ENCODE results near the gene METTL26. TPM values are rescaled to one million over a fixed set of nuclear protein-coding genes. Genes with fewer than 3 reads are reported as not detected.

METTL26 gene
- total and polyA plus RNA-seq, 10 of the 15 experiments (the other 5 are each of a cell fraction or from before 2014, with no cell fraction given): 5.4 to 163 (median 79.3) TPM

DNA sequence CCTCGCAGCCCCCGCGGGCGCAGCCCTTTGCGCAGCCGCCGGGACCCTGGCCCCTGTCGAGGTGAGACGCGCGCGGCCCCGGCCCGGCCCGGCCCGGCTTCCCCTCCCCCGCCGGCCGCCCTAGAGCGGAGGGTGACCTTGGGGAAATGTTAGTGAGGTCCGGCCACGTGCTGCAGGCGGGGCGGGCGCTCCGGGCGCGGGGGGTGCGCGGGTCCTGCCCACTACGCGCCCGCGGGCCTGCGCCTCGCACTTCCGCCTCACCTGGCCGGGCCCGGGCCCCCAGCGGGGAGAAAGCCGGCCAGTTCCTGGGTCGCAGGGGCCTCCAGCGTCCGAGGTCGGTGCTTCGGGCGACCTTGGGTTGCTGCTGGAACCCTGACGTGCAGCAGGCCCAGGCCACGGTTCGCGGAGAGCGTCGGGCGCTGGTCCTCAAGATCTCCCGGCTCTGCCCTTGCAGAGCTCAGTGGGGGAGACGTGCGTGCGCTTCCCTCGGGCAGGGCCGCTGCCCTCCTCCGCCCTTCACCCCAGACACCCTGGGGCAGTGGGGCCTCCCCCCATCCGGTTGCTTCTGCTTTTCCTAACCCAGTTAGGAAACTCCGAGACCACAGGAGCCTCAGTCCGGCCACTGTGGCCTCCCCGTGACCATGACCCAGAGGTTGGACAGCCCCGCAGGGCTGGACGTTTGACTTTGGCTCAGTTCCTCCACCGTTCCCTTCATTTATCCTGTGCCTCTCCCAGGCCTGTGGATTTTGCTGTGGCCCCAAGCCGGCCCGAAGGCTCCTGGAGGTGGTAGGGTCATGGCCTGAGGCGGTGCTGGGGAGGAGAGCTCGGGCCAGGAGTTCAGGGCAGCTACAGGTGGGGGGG is 6.3 kb upstream of the METTL26 start (continued):
- no peak for TF ChIP-seq E2F8 (IDR thresholded peaks at IDR 0.05; ENCODE audit: low read depth, partially characterized antibody)
- no peak for TF ChIP-seq SPI1 (IDR thresholded peaks at IDR 0.05; ENCODE audit: borderline replicate concordance, insufficient read depth, low read depth, low read length)
- no peak for TF ChIP-seq ZNF592 (IDR thresholded peaks at IDR 0.05)
- no peak for TF ChIP-seq BRCA1 (IDR thresholded peaks at IDR 0.05; ENCODE audit: low read depth, low read length)
- no peak for TF ChIP-seq CUX1 (IDR thresholded peaks at IDR 0.05; ENCODE audit: insufficient replicate concordance, low read depth, low read length)
- TF ChIP-seq, protein P1, sequence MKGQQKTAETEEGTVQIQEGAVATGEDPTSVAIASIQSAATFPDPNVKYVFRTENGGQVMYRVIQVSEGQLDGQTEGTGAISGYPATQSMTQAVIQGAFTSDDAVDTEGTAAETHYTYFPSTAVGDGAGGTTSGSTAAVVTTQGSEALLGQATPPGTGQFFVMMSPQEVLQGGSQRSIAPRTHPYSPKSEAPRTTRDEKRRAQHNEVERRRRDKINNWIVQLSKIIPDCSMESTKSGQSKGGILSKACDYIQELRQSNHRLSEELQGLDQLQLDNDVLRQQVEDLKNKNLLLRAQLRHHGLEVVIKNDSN (IDR thresholded peaks at IDR 0.05; ENCODE audit: borderline replicate concordance, extremely low read length, insufficient read depth, low read depth, low read length): peak; percentile 70
- TF ChIP-seq MXI1 (IDR thresholded peaks at IDR 0.05; ENCODE audit: low read depth, low read length): peak; percentile 14; the same call in 1 of the 2 replicates
- no peak for TF ChIP-seq STAT3 (IDR thresholded peaks at IDR 0.05; ENCODE audit: low read depth, low read length)
- TF ChIP-seq, protein P2, sequence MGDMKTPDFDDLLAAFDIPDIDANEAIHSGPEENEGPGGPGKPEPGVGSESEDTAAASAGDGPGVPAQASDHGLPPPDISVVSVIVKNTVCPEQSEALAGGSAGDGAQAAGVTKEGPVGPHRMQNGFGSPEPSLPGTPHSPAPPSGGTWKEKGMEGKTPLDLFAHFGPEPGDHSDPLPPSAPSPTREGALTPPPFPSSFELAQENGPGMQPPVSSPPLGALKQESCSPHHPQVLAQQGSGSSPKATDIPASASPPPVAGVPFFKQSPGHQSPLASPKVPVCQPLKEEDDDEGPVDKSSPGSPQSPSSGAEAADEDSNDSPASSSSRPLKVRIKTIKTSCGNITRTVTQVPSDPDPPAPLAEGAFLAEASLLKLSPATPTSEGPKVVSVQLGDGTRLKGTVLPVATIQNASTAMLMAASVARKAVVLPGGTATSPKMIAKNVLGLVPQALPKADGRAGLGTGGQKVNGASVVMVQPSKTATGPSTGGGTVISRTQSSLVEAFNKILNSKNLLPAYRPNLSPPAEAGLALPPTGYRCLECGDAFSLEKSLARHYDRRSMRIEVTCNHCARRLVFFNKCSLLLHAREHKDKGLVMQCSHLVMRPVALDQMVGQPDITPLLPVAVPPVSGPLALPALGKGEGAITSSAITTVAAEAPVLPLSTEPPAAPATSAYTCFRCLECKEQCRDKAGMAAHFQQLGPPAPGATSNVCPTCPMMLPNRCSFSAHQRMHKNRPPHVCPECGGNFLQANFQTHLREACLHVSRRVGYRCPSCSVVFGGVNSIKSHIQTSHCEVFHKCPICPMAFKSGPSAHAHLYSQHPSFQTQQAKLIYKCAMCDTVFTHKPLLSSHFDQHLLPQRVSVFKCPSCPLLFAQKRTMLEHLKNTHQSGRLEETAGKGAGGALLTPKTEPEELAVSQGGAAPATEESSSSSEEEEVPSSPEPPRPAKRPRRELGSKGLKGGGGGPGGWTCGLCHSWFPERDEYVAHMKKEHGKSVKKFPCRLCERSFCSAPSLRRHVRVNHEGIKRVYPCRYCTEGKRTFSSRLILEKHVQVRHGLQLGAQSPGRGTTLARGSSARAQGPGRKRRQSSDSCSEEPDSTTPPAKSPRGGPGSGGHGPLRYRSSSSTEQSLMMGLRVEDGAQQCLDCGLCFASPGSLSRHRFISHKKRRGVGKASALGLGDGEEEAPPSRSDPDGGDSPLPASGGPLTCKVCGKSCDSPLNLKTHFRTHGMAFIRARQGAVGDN (IDR thresholded peaks at IDR 0.05): no peak; the same call in 1 of the 2 replicates

Measured in GM12878 (cell line).